Hippocampal formation (tissue), 2 donors: Measurements from ENCODE around the gene UGT1A9.
"Not testable (repeated sequence)": the region's sequence is repeated elsewhere in the genome, so short reads cannot be mapped to it uniquely, and the experiment has no call there.

Source experiments
- DNase-seq, 2 donors: peaks; one replicate each; lab custom pipeline; 2025; lab: John Stamatoyannopoulos, UW

UGT1A9 gene

GRCh38 chr2:233680361-233681045, 8.8 kb downstream of the UGT1A9 start:
- DNase-seq, result no peak

DNA sequence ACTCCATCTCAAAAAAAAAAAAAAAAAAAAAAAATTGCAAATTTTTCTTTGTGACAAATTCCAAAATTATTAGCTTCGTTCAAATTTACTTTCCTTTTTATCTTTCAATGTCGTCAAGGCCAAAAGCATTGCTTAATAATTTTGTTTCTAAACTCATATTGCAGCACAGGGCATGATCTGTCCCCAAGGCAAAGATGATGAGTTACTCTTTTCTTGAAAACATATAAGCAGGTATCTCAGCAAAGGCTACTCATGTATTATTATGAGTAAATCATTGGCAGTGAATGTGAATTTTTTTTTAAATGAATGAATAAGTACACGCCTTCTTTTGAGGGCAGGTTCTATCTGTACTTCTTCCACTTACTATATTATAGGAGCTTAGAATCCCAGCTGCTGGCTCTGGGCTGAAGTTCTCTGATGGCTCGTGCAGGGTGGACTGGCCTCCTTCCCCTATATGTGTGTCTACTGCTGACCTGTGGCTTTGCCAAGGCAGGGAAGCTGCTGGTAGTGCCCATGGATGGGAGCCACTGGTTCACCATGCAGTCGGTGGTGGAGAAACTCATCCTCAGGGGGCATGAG, 9.9 kb downstream of the UGT1A9 start, which contains the start of gene UGT1A7:
TSS of gene UGT1A7 (plus strand) at position 381 of the 579 bp plus-strand sequence. CDS start at position 418, 37 bp downstream.
- DNase-seq, result no peak

GRCh38 chr2:233684640-233685039, 12.9 kb downstream of the UGT1A9 start:
- DNase-seq, result no peak

DNA sequence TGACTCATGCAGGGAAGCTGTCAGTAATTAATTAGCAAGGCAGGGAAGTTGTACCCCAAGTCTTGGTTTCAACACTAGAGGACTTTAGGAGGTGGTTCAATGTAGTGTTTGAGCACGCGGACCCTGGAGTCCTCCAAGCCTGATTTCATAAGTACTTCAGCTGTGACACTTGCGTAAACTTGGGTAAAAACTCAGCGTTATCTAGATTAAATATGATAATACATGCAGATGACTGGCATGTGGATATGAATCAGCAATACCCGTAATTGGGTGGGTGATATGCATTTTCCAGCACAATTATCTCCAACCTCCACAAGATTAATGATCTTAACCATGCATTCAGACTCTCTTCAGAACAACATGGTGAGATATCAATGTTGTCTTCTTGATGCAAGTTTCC, 15.2 kb downstream of the UGT1A9 start:
- no peak for DNase-seq

- DNase-seq, result no peak
Measured at GRCh38 chr2:233688341-233688740, 16.6 kb downstream of the UGT1A9 start.

DNA sequence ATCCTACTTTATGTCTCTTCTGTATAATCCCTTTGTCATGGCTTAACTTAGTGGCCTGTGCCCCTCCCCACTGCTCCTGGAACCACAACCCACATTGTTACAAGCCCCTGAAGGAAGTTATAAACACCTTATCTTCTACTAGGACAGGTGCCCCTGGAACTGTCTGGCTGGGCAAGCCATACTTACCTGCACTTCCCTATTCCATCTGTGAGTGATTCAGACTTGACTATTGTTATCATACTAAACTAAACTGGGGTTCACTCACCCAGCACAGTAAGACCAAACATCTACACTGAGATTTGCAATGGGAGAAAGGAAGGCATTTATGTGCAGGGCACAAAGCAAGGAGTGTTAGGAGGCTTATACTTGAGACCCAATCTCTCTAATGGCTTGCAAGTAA, 17.3 kb downstream of the UGT1A9 start:
- no peak for DNase-seq

DNA sequence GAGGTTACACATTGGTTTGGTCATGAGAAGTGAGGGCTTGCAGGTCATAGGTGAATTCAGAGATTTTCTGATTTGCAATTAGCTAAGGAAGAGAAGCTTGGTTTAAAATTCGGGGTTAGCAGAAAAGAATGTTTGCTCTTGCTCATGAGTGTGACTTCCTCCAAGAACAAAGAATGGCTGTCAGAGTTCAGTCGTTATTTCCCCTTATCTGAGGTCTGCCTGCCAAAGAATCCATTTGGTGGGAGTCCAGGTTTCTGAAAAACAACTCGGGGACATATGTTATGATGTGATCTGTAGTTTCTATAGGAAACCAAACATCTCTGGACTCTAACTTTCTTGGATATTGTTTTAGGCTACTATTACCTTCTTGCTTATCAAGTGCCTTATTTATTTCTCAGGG, 17.8 kb downstream of the UGT1A9 start:
- no peak for DNase-seq

GRCh38 chr2:233690444-233690843, 18.7 kb downstream of the UGT1A9 start:
- no peak for DNase-seq

- no peak for DNase-seq
Measured at GRCh38 chr2:233691443-233692433, 20.0 kb downstream of the UGT1A9 start.

DNA sequence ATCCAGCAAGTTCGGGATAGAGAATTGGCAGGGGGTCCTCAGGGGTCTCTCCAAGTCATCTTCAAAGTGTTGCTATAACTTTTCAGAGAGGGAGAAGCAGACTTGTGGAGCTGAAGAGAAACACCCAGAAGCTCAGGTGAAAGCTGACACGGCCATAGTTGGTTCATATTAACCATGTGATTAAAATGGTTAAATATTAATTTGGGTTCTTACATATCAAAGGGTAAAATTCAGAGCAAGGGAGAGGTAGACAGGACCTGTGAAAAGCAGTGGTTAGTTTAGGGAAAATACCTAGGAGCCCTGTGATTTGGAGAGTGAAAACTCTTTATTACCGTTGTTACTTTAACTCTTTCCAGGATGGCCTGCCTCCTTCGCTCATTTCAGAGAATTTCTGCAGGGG, 20.9 kb downstream of the UGT1A9 start, which contains the start of gene UGT1A6:
TSS of gene UGT1A6 (plus strand) at position 243 of the 400 bp plus-strand sequence. CDS start at position 358, 115 bp downstream.
- no peak for DNase-seq

DNA sequence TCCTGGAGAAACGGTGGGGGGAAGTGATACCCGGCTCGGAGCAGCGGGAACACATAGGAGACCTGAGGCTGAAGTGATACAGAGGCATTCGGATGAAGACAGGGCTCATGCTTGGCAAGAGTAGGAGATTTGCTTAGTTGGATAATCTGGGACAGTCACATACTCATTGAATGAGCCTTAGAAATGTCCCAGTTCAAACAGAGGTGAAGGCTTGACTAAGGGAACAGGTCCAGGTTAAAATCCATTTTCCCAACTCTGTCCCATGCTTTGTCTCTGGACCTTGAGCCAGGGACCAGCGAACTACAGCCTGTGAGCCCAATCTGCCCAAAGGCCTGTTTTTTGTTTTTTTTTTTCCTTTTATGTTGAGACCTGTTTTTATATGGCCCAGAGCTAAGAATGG, 22.3 kb downstream of the UGT1A9 start:
- no peak for DNase-seq

GRCh38 chr2:233698740-233699139, 27.0 kb downstream of the UGT1A9 start:
- no peak for DNase-seq

- no peak for DNase-seq
Measured at GRCh38 chr2:233699424-233700027, 27.8 kb downstream of the UGT1A9 start.

- DNase-seq, result no peak
Measured at GRCh38 chr2:233700028-233700635, 28.4 kb downstream of the UGT1A9 start.

DNA sequence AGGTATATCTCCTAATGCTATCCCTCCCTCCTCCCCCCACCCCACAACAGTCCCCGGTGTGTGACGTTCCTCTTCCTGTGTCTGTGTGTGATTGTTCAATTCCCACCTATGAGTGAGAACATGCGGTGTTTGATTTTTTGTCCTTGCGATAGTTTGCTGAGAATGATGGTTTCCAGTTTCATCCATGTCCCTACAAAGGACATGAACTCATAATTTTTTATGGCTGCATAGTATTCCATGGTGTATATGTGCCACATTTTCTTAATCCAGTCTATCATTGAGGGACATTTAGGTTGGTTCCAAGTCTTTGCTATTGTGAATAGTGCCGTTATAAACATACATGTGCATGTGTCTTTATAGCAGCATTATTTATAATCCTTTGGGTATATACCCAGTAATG, 29.1 kb downstream of the UGT1A9 start:
- DNase-seq, result not testable (repeated sequence)

DNA sequence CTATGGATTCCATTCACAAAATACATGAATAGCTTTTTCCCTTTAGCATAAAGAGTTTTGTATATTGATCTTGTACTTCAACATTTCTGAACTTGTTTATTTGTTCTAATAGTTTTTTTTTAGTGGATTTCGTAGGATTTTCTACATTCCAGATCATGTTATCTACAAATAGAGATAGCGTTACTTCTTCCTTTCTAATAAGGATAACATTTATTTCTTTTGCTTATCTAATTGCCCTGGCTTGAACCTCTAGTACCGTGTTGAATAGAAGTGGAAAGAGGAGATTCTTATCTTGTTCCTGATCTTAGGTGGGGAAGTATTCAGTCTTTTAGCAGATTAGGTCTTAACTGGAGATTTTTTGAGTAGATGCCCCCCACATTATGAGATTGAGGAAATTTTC, 30.5 kb downstream of the UGT1A9 start:
- DNase-seq, result no peak

DNA sequence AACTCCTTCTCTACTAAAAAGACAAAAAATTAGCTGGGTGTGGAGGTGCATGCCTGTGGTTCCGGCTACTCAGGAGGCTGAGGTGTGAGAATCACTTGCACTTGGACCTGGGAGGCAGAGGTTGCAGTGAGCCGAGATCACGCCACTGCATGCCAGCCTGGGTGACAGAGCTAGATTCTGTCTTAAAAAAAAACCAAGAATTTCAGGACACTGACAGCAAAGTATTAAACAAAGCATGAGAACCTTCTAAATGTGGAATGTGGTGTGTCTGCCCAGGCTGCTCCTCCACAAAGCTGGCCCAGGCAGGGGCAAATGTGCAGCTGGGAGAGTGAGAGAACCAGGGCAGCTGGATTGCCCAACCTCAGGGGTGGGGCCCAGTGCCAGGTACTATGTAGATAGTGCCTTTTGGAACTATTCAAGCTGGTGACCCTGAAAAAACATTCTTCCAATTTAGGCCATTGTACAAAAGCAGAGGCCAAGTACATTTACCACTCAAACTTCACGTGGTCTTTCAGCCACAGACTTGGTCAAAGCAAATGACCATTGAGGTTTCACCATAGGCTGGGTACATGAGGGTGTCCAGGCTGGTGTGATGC, 34.3 kb downstream of the UGT1A9 start:
- DNase-seq, result no peak

DNA sequence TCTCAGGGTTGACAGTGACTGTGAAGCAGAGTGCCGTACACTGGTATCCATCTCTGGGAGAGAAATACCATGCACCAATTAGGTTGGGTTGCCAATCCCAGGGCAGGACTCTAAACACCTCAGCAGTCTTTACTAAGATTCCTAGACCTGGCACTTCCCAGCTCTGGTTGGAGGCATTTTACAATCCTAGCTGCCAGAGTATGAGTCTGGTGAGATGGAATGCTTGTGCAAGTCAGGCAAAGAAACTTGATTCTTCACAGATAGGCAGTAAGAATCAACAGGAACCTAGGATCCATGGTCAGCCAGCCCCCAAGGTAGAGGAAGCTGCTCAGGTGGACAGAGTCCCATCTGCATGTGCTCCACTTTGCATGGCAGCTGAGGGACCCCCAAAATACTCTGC, 35.0 kb downstream of the UGT1A9 start:
- no peak for DNase-seq

DNA sequence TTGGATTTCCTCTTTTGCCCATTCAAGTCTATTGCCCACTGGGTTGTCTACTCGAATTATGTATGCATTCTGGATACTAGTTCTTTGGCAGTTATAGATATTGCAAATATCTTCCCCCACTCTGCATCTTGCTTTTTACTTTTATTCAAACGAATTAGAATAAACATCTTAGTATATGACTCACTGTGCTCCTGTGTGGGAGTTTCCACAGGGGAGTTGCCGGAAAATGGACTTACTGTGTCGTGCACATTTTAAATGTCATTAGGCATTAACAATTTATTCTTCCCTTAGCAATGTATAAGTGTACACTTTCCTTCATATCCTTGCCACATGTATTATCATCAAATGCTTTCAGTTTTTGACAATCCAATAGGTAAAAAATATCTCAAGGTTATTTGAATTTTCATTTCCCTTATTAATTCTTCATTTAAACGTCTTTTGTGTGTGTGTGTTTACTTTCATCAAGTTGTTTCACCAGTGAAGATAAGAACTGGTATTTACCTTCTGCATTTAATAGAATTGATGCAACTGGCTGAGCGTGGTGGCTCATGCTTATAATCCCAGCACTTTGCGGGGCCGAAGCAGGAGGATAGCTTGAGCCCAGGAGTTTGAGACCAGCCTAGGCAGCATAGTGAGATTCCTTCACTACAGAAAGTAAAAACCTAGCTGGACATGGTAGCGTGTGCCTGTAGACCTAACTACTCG, 36.4 kb downstream of the UGT1A9 start:
- DNase-seq, result no peak

DNA sequence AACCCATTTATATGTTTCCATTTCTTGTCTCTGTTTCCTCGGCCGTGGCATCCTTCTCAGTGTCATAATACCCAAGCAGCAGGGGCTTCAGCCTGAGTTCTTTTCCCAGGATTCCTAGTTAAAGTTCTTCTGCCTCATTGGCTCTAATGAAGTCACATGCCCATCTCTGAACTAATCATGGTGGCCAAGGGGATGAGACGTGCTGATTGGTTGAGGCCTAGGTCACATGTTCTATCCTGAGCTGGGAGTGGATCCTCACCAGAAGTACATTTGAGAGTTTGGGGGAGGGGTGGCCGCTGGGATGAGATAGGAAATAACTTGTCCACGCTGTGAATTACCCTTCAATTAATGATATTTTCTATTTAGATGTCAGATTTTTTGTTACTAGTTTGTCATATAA, 37.2 kb downstream of the UGT1A9 start:
- DNase-seq, result no peak
